HL-60/S4 treated with phorbol 12-myristate 13-acetate at 8.2 ng/mL for 4 days and 3 days (cell line): ENCODE data around the gene MRPS14.
"Not testable (repeated sequence)": the region's sequence is repeated elsewhere in the genome, so short reads cannot be mapped to it uniquely, and the experiment has no call there.

Experiments
- in situ Hi-C: fragments of 300-500 bp; cut with MboI; formaldehyde crosslinking; loops from 2 replicates; pipeline ENCODE4 v1.15.0; 2022; ENCODE audit warnings: low sequenced_read_pairs

Gene MRPS14

GRCh38 chr1:175024773-175025172 is 1.5 kb upstream of the MRPS14 start:
- in situ Hi-C loops: no loop called here

DNA sequence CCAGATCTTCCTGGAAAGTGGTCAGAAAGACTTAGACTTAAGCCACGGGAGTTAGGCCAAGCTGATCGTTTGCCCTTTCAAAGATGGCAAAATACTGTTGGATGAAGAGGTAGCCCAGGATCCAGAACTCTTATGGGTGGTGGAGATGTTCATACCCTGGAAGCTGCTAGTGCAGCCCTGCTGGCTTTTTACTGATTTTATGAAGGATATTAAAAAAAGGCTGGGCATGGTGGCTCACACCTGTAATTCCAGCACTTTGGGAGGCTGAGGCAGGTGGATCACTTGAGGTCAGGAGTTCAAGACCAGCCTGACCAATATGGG is 657 bp upstream of the MRPS14 start:
- in situ Hi-C loops: not testable (repeated sequence)

DNA sequence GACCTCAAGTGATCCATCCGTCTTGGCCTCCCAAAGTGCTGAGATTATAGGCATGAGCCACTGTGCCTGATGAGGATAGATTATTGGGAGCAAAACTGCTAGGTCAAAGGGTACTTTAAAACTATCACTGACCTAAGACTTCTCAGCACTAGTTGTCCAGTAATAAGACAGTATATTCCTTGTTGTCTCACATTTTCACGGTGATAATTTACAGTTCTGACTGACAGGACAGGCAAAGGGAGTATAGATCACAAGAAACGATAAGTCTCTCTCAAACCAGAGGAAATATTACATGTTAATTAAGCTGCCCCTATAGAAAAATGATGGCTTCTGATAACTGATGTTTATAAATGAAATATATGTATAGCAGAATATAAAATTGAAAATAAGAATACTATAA is 3.7 kb downstream of the MRPS14 start:
- in situ Hi-C loops: no loop called here

DNA sequence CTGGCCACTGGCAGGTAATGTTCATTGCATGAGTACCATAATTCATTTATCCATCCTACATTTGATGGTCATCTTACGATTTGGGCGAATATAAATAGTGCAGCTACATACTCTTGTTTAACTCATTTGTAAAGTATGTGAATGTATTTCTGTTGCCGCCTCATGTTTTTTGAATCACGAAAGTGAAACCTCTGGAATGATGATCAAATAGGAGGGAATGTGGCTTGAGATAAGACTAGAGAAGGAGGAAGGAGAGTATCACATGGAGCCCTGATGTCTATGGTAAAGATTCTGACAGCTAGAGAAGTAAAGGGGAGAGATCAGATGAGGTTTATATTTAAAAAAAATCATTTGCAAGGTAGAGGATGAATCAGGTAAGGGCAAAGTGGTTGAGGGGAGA is 8.0 kb downstream of the MRPS14 start:
- in situ Hi-C loops: no loop called here

GRCh38 chr1:175013445-175013844 is 9.8 kb downstream of the MRPS14 start:
- in situ Hi-C loops: no loop called here

GRCh38 chr1:175009532-175009931 is 13.7 kb downstream of the MRPS14 start:
- in situ Hi-C loops: no loop called here

DNA sequence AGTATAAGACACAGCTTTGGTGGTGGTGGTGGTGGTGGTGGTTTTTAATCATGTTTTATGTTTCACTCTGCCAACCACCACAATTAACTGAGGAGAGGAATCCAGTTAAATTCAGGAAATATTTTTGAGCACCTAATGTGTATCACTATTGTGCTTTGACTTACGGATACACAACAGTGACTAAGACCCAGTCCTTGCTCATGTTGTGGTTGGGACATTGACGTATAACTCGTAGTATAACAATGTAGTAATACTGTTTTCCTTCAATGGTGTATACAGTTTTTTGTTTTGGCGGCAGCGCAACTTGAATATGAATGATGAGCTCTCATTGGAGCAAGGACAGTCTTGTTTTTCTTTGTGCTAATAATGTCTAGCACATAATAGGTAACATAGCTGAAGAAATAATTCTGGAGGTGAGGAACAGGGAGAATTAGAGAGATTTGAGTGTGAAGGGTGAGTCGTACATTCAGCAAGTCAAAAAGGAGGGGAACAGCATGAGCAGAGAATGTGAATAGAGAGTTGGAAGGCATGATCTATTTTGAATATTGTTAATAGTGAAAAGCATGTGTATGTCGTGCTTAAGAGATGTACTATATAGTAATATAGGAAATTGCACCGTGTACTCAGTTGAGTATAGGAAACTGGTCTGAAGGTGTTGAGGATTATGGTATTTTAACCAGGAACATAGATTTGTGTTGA is 18.0 kb downstream of the MRPS14 start:
- in situ Hi-C loops: no loop called here

GRCh38 chr1:175003521-175003920 is 19.7 kb downstream of the MRPS14 start:
- in situ Hi-C loops: no loop called here

- in situ Hi-C loops: no loop called here
Measured at GRCh38 chr1:175002910-175003517, 20.2 kb downstream of the MRPS14 start.

DNA sequence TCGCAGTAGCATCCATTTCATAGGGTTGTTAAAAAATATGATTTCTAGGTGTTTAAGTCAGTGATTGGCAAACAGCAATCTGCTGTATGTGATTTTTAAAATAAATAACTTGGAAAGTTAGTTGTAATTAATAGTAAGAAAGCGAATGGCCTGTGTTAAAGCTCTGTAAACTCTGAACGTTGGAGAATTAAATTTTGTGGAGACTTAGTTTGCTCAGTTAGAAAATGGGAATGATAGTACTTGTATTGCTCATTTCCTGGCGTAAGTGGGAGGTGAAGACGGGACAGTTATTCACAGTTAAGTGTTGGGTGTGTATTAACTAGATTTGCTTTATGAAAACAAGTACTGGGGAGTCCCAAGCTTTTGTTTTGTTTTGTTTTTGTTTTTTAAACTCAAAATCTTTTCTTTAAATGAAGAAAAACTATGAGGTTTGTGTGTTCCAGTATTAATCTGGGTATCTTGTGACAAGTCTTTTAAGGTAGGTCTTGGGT is 22.5 kb downstream of the MRPS14 start:
- in situ Hi-C loops: no loop called here

DNA sequence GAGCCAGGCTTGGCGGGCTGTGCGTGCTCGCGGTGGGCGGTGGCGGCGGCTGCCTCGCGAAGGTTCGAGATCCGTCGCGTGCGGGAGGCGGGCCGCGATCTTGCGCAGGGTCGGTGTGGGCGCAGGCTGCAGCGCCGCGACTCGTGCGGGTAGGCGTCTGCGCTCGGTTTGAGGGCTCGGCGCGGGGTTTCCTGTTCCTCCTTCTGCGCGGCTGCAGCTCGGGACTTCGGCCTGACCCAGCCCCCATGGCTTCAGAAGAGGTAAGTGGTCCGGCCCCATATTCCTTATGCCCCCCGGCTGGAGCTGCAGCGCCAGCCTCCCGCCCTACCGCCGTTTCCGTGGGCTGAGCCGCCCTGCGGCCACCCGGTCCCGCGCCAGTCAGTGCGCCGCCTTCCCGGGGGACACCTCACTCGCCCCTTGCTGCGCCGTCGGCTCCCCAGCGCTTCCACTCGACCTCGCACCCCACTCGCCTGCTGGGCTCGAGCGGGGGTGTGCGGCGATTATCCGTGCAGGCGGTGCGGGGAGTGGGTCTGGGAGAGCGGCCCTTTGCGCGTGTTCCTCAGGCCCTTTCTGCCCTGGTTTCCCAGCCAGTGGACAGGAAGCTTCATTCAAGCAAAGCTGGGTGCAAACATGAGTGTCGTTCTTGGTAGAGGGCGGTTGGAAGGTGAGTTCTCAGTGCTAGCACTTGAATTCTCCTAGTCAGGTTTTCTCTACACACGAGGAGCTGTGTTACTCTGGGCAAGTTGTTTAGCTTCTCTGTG is 23.1 kb downstream of the MRPS14 start, which contains the start of gene CACYBP:
CACYBP (plus strand) TSS at position 12 of the 761 bp plus-strand sequence; CDS start at position 246, 234 bp downstream.
- in situ Hi-C loops: no loop called here

DNA sequence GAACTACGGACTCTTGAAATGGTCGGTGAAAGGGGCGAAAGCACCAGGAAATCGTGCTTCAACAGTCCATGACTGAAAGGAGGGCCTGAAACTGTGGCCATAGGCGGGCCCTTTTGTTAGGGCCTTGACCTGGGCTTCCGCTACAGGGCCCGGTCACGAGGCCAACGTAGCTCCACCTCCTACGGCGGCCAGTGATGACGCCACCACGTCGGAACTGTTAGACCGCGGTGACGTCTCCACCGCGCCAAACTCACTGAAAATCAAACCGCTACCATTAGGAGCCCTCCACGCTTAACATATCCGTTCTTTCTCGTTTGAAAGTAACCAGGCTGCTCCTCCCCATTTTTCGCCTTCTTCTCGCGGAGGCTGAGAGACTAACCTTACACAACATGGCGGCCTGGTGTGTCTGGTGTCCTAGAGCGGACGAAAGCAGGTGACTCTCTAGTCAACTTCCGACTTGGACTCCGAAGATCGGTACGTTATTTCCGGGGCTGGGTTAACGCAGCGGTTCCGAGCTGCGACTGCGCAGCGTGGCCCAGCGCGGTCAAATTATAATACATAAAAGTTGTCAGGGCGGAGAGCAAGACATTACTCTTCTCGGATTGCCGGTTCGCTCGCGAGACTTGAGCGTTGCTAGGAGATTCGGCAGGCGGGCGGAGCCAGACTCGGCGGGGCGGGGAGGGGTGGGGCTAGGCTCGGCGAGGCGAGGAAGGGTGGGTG is 23.8 kb downstream of the MRPS14 start:
- in situ Hi-C loops: no loop called here

DNA sequence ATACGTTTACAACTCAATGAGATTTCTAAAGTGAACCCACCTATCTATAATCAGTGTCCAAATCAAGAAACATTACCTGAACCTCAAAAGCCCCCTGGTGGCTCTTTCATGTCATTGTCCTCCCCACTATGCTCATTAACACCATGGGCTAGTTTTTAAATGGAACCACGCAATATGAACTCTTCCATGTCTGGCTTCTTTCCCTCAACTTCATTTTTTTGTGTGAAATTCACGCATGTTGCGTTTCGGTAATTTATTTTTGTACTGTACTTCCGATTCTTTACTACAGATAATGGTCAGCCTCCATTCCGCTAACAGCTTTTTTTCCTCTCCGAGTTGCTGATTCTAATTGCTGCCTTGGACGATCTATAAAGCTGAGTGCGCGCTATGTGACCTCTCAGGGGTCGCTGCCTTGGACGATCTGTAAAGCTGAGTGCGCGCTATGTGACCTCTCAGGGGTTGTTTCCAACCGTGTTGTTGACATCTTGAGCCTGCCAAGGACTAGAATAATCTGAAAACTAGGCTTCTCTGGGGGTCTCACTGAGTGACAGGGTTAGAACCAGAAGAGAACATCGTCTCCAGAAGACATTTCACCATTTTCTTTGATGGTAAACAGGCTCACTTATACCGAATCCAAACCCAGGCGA is 24.5 kb downstream of the MRPS14 start:
- in situ Hi-C loops: no loop called here

DNA sequence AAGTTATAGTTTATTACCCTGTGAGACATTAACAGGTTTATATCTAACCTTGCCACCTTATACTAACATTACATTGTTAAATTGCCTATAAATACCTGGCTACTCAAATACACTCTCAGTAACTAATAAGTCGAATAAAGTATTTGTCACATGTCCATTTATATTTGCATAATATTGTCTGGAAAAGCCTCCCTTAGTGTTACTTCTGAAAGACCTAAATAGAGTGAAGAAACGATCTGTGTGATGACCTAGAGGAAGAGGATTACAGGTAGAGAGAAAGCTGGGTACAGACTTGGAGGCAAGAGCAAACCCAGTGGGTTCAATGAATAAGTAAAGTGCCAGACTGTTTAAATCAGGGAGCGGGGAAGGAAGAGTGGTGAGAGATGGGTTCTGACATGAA is 26.2 kb downstream of the MRPS14 start:
- in situ Hi-C loops: no loop called here

DNA sequence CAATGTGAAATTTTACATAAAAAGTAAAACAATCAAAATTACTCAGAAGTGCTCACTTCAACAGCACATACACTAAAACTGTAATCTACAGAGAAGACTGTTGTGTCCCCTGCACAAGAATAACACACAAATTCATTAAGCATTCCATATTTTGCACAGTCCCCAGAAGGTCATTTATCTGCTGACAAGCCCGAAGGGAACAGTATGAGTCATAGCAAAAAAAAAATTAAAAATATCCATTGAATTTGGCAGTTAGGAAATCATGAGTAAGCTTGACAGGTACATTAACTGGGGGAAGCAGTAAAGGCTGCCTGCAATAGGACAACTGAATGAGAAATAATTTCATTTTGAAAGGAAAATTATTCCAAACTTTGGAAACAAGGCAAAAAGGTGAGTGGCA is 26.7 kb downstream of the MRPS14 start:
- in situ Hi-C loops: no loop called here

- in situ Hi-C loops: no loop called here
Measured at GRCh38 chr1:174995916-174996315, 27.3 kb downstream of the MRPS14 start.

DNA sequence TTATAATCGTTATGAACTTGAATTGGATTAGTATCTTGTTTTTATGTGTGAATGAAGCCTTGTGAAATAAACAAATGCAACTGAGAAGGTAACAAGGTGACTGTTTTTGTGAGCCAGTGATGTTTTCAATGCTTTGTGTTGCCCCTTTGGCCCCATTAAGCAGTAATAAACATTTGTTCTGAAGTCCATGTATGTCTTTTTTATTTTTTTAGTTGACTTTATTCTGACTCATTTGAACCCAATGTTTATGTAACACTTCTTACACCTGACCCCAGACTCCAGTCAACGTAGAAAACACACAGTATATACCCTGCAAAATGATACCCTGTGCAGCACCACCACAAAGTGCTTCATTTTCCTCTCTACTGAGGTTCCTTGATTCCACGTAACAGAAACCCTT is 28.1 kb downstream of the MRPS14 start:
- in situ Hi-C loops: no loop called here

DNA sequence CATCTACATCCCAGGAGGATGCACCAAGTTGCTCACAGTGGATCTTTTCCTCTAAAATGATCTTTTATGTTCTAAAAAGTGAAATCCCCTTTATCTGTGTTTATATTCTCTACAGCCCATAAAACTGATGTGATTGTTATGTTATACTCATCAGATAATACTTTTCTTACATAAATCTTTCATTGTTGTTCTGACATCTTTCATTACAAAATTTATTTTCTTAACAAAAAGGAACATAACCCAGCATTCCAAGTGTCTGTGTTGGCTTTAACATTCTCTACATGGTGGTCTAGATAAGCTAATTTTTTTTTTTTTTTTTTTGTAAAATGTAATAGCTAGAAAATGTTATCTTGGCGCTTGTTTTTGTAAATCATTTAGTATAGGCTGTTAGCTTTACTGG is 31.8 kb downstream of the MRPS14 start:
- in situ Hi-C loops: no loop called here

DNA sequence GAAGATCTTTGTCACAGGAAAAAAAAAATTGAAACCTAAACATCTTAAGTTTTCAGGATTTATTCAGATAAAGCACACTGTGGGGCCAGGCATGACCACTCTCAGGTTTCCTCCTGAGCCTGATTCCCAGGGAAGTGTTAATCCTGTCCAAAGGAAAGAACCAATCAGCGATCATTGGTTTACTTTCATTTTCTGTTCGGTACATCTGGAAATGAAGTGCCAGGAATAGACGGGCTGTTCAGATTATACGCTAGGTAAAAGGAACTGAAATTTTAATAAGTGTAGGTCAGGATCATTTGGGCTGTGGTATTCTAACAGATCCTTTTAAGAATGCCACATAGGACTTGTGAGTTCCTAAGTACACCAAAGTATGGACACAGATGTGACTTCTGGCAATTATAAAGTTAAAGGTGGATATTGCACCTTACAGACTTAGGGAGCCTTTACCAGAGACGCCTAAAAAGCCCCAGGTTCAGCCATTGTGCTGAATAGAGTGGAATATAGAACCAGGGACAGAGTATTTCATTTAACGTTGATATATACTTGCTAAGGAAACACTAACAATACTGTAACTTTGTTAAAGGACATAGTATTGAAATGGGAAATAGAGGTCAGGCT is 32.7 kb downstream of the MRPS14 start:
- in situ Hi-C loops: no loop called here

DNA sequence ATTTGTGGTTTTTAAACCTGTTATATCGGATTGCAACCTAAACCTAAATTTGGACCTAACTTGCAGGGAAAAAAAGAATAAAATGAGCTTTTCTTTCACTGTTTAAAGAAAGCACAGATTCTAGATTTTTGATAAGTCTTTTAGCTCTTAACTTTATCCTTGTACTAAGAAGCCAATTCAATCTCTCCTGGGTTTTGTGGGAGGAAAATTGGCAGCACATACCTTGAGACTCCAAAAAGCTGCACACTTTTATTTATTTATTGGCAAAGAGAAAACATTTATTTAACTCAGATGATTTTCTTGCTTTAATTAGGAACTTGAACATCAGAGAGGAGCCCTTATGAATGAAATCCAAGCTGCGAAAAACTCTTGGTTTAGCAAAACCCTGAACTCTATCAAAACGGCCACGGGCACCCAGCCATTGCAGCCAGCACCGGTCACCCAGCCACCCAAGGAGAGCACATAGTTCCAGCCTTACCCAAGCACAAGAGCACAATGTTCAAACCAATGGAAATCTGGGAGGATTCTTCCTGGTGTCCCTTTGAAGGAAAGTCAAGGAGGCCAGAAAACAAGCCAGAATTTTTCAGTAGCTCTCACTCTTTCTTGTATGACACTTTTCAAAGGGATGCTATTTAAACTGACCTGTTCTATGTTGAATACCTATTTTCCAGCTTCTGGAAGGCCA is 33.5 kb downstream of the MRPS14 start:
- in situ Hi-C loops: loop anchor here (10.0 kb wide), 1 partner anchor 215 kb away; no protein-coding TSS in a partner anchor
